Common myeloid progenitor, CD34-positive (primary cell): ENCODE measurements around the gene BACH2.

Source experiments
- CTCF ChIA-PET: fragments of 350-600 bp; sonication (Branson Sonifier 250); formaldehyde crosslinking; loops from one replicate; lab custom pipeline; 2021; ENCODE audit warnings: antibody characterized with exemption; lab: Charles Lee
- POLR2A ChIA-PET: fragments of 350-600 bp; sonication (Branson Sonifier 250); formaldehyde crosslinking; loops from one replicate; lab custom pipeline; 2021; ENCODE audit warnings: antibody characterized with exemption; lab: Charles Lee
- DNase-seq, 3 donors: peaks; one replicate each; pipeline versions ENCODE4 v3.0.0 to v3.0.0-alpha.2; 2013
- H3K27ac ChIP-seq, 2 experiments: 1 replicate in 1 of 2; 2 replicates in 1 of 2; pipeline ENCODE4 v1.7.0; 2013; ENCODE audit warnings: inconsistent platforms in 2 of 2, low read length in 2 of 2, mild to moderate bottlenecking in 2 of 2, low read depth in 1 of 2, moderate library complexity in 1 of 2; ENCODE audit not compliant: severe bottlenecking in 2 of 2, insufficient read depth in 1 of 2, poor library complexity in 1 of 2
- H3K27me3 ChIP-seq, 5 experiments: replicated peaks in 2 of 5; 1 replicate in 3 of 5; 2 replicates in 2 of 5; pipeline versions ENCODE4 v1.6.1 to v1.7.0; 2013; ENCODE audit warnings: low read length in 4 of 5, mild to moderate bottlenecking in 2 of 5, moderate library complexity in 2 of 5, inconsistent platforms in 1 of 5; ENCODE audit not compliant: insufficient read depth in 5 of 5, control insufficient read depth in 4 of 5
- H3K36me3 ChIP-seq, 4 experiments: 1 replicate in 2 of 4; 2 replicates in 2 of 4; pipeline versions ENCODE4 v1.6.1 to v1.7.0; 2013; ENCODE audit warnings: low read length in 3 of 4, control low read depth in 1 of 4, mild to moderate bottlenecking in 1 of 4; ENCODE audit not compliant: control insufficient read depth in 4 of 4, insufficient read depth in 4 of 4
- H3K4me1 ChIP-seq, 4 experiments: 1 replicate in 3 of 4; 2 replicates in 1 of 4; pipeline versions ENCODE4 v1.6.1 to v1.7.1; 2013; ENCODE audit warnings: low read length in 3 of 4, mild to moderate bottlenecking in 3 of 4, control low read depth in 1 of 4, inconsistent platforms in 1 of 4, moderate library complexity in 1 of 4; ENCODE audit not compliant: control insufficient read depth in 4 of 4, insufficient read depth in 4 of 4; ENCODE audit errors: control extremely low read depth in 1 of 4
- H3K4me3 ChIP-seq, 7 experiments: 1 replicate in 4 of 7; 2 replicates in 3 of 7; pipeline versions ENCODE4 v1.5.1 to v1.7.0; 2013; ENCODE audit warnings: mild to moderate bottlenecking in 7 of 7, low read length in 6 of 7, moderate library complexity in 6 of 7, inconsistent platforms in 2 of 7, low read depth in 2 of 7, control low read depth in 1 of 7; ENCODE audit not compliant: insufficient read depth in 4 of 7, control insufficient read depth in 1 of 7; ENCODE audit errors: extremely low read depth in 1 of 7
- H3K9me3 ChIP-seq, 5 experiments: 1 replicate in 4 of 5; 2 replicates in 1 of 5; pipeline versions ENCODE4 v1.6.1 to v1.7.1; 2013; ENCODE audit warnings: low read length in 4 of 5, mild to moderate bottlenecking in 2 of 5, inconsistent platforms in 1 of 5, low read depth in 1 of 5, moderate library complexity in 1 of 5; ENCODE audit not compliant: control insufficient read depth in 4 of 5, insufficient read depth in 2 of 5; ENCODE audit errors: control extremely low read depth in 1 of 5
- WGBS: methylation state at CpG from one replicate; pipeline ENCODE4 v1.1.5; 2013; ENCODE audit not compliant: insufficient coverage; 5-methylcytosine and 5-hydroxymethylcytosine counted together

Gene BACH2

GRCh38 chr6:89939144-89939543, 357.5 kb downstream of the BACH2 start:
- H3K4me3 ChIP-seq = no peak overlapping the region

GRCh38 chr6:89938014-89938413, 358.6 kb downstream of the BACH2 start:
- Histone ChIP-seq H3K4me3 (no peak overlapping the region), H3K27me3 (no peaks in the 10 kb centered on the region), H3K27ac (no peak overlapping the region), H3K9me3 (no peaks in the 10 kb centered on the region), H3K4me1 (no peaks in the 10 kb centered on the region), H3K36me3 (peaks cover 0 to 7% (median 6%) of the 10 kb centered on the region in 4 experiments)
- ChIA-PET POLR2A (no interaction called here), CTCF (interaction anchor here (9.6 kb wide), 1 partner anchor 540 kb away, joined by 153 read pairs; no protein-coding TSS in a partner anchor)
- 97% methylated on average over 11 of the region's 12 CpGs for WGBS
- DNase-seq = no peak

More at GRCh38 chr6:89939144-89939543, 357.5 kb downstream of the BACH2 start:
- ChIA-PET POLR2A (no interaction called here), CTCF (interaction anchor here (1.9 to 9.6 kb wide), 2 partner anchors 18 to 539 kb away, joined by 13 to 153 read pairs; no protein-coding TSS in a partner anchor)
- Histone ChIP-seq H3K4me1 (no peaks in the 10 kb centered on the region), H3K27ac (no peak overlapping the region), H3K9me3 (no peaks in the 10 kb centered on the region), H3K27me3 (no peaks in the 10 kb centered on the region), H3K36me3 (peaks cover 0 to 7% (median 1%) of the 10 kb centered on the region in 4 experiments)
- no peak for DNase-seq
- WGBS = no CpG with 5 or more reads among the region's 2 CpGs

- Histone ChIP-seq H3K27me3 (no peaks in the 10 kb centered on the region), H3K36me3 (peaks cover 0 to 16% (median 6%) of the 10 kb centered on the region in 4 experiments), H3K4me1 (no peaks in the 10 kb centered on the region), H3K4me3 (no peak overlapping the region), H3K9me3 (no peaks in the 10 kb centered on the region), H3K27ac (no peak overlapping the region)
- no CpG with 5 or more reads among the region's 1 CpG for WGBS
- CTCF ChIA-PET = interaction anchor here (1.0 to 9.6 kb wide), 3 partner anchors 34 to 542 kb away, joined by 3 to 153 read pairs (median 3); no protein-coding TSS in a partner anchor
- POLR2A ChIA-PET = no interaction called here
- no peak for DNase-seq
These were observed 360.5 kb downstream of the BACH2 start for GRCh38 chr6:89936177-89936576.

- Histone ChIP-seq H3K9me3 (no peaks in the 10 kb centered on the region), H3K4me1 (peaks cover 0 to under 1% (median under 1%) of the 10 kb centered on the region in 4 experiments), H3K36me3 (peaks cover 0 to 16% (median 7%) of the 10 kb centered on the region in 4 experiments), H3K4me3 (no peak overlapping the region), H3K27ac (no peak overlapping the region), H3K27me3 (no peaks in the 10 kb centered on the region)
- ChIA-PET POLR2A (no interaction called here), CTCF (interaction anchor here (1.1 kb wide), 1 partner anchor 543 kb away, joined by 3 read pairs; no protein-coding TSS in a partner anchor)
- DNase-seq = no peak
- 95% methylated on average over 11 of the region's 19 CpGs for WGBS
These were observed 361.8 kb downstream of the BACH2 start for GRCh38 chr6:89934685-89935366.

- no peak for DNase-seq
- 99% methylated on average over 22 of the region's 22 CpGs for WGBS
- peaks cover 0 to 16% (median 7%) of the 10 kb centered on the region in 4 experiments for H3K36me3 ChIP-seq
- ChIA-PET POLR2A (no interaction called here), CTCF (no interaction called here)
- no peaks in the 10 kb centered on the region for H3K27me3 ChIP-seq
- H3K9me3 ChIP-seq = no peaks in the 10 kb centered on the region
- H3K4me3 ChIP-seq = no peak overlapping the region
- peaks cover 0 to 25% (median 7%) of the 10 kb centered on the region in 4 experiments for H3K4me1 ChIP-seq
- no peak overlapping the region for H3K27ac ChIP-seq
These were observed 364.3 kb downstream of the BACH2 start for GRCh38 chr6:89932245-89932802.

GRCh38 chr6:89930789-89931188, 365.9 kb downstream of the BACH2 start:
- H3K36me3 ChIP-seq = peaks cover 0 to 16% (median 4%) of the 10 kb centered on the region in 4 experiments
- CTCF ChIA-PET = interaction anchor here (1.0 to 1.9 kb wide), 3 partner anchors 10 kb away, joined by 4 to 6 read pairs (median 5); no protein-coding TSS in a partner anchor
- H3K9me3 ChIP-seq = no peaks in the 10 kb centered on the region
- no peak for DNase-seq
- no peaks in the 10 kb centered on the region for H3K27me3 ChIP-seq
- no peak overlapping the region for H3K27ac ChIP-seq
- peaks cover 0 to 28% (median 7%) of the 10 kb centered on the region in 4 experiments for H3K4me1 ChIP-seq
- no peak overlapping the region for H3K4me3 ChIP-seq
- POLR2A ChIA-PET = no interaction called here
- WGBS = 96% methylated on average over 5 of the region's 5 CpGs

- H3K36me3 ChIP-seq = peaks cover 0 to 14% (median 3%) of the 10 kb centered on the region in 4 experiments
- ChIA-PET CTCF (interaction anchor here (0.8 to 1.9 kb wide), 2 partner anchors 12 kb away, joined by 4 to 6 read pairs; no protein-coding TSS in a partner anchor), POLR2A (no interaction called here)
- no peak overlapping the region for H3K4me3 ChIP-seq
- no peaks in the 10 kb centered on the region for H3K27me3 ChIP-seq
- peaks cover 0 to 28% (median 7%) of the 10 kb centered on the region in 4 experiments for H3K4me1 ChIP-seq
- no peaks in the 10 kb centered on the region for H3K9me3 ChIP-seq
- DNase-seq = no peak
- WGBS = 95% methylated on average over 4 of the region's 6 CpGs
- no peak overlapping the region for H3K27ac ChIP-seq
These were observed 368.0 kb downstream of the BACH2 start for GRCh38 chr6:89928604-89929003.
